HEK293 (cell line): ENCODE data around the gene PKHD1.

Source experiments
- CTCF ChIA-PET: fragments of 350-600 bp; formaldehyde crosslinking; extraction: SDS; loops from one replicate; lab custom pipeline; 2021; ENCODE audit warnings: antibody characterized with exemption; lab: Yijun Ruan, JAX
- POLR2A ChIA-PET: fragments of 300-600 bp; formaldehyde crosslinking; extraction: SDS; loops from one replicate; lab custom pipeline; 2020; ENCODE audit warnings: antibody characterized with exemption, inconsistent platforms; lab: Yijun Ruan, JAX
- H3K27ac ChIP-seq: fragments of 200-500 bp; sonication (Bioruptor generic); 2 replicates; pipeline ENCODE4 v1.5.1; 2014; ENCODE audit warnings: low read depth, low read length, control low read depth, inconsistent platforms; ENCODE audit errors: extremely low read depth
- H3K36me3 ChIP-seq, 2 experiments: fragments of 200-500 bp in 1 of 2; sonication (Bioruptor generic) in 1 of 2; 1 replicate in 1 of 2; 2 replicates in 1 of 2; pipeline ENCODE4 v1.5.1; 2014 to 2017; ENCODE audit warnings: inconsistent platforms in 2 of 2, low read length in 2 of 2; ENCODE audit not compliant: control insufficient read depth in 2 of 2, insufficient read depth in 1 of 2
- H3K4me1 ChIP-seq: fragments of 200-500 bp; sonication (Bioruptor generic); 2 replicates; pipeline ENCODE4 v1.5.1; 2014; ENCODE audit warnings: mild to moderate bottlenecking, low read length, inconsistent platforms; ENCODE audit not compliant: control insufficient read depth, insufficient read depth
- H3K4me3 ChIP-seq: 2 replicates; pipeline ENCODE4 v1.5.1; 2011; ENCODE audit warnings: low read depth, mild to moderate bottlenecking, control low read depth, low read length, moderate library complexity
- H3K9me3 ChIP-seq: fragments of 200-500 bp; sonication (Bioruptor generic); 2 replicates; pipeline ENCODE4 v1.5.1; 2014; ENCODE audit warnings: low read depth, low read length, inconsistent platforms; ENCODE audit not compliant: control insufficient read depth, insufficient read depth
- BCL11B ChIP-seq: fragments of 450-650 bp; formaldehyde crosslinking; IDR thresholded peaks from 2 replicates; pipeline ENCODE4 v1.5.1; 2016; ENCODE audit warnings: low read depth, missing biosample characterization, missing genetic modification characterization
- EGR2 ChIP-seq: fragments of 450-650 bp; formaldehyde crosslinking; IDR thresholded peaks from 2 replicates; pipeline ENCODE4 v1.5.1; 2016; ENCODE audit warnings: low read depth, missing biosample characterization, missing genetic modification characterization
- GLIS1 ChIP-seq: fragments of 450-650 bp; formaldehyde crosslinking; IDR thresholded peaks from 2 replicates; pipeline ENCODE4 v1.5.1; 2016; ENCODE audit warnings: missing biosample characterization, missing genetic modification characterization
- GLIS2 ChIP-seq: fragments of 450-650 bp; formaldehyde crosslinking; IDR thresholded peaks from 2 replicates; pipeline ENCODE4 v1.5.1; 2016; ENCODE audit warnings: missing biosample characterization, missing genetic modification characterization
- IKZF3 ChIP-seq: fragments of 450-650 bp; IDR thresholded peaks from 2 replicates; pipeline ENCODE4 v1.5.0; 2018; ENCODE audit warnings: missing biosample characterization, mild to moderate bottlenecking, missing genetic modification characterization, moderate library complexity
- OSR2 ChIP-seq: fragments of 450-650 bp; formaldehyde crosslinking; IDR thresholded peaks from 2 replicates; pipeline ENCODE4 v1.5.1; 2016; ENCODE audit warnings: missing biosample characterization, missing genetic modification characterization
- PRDM10 ChIP-seq: fragments of 450-650 bp; formaldehyde crosslinking; IDR thresholded peaks from 2 replicates; pipeline ENCODE4 v1.5.1; 2016; ENCODE audit warnings: missing biosample characterization, missing genetic modification characterization
- RBAK ChIP-seq: fragments of 450-650 bp; formaldehyde crosslinking; IDR thresholded peaks from 2 replicates; pipeline ENCODE4 v1.5.1; 2016; ENCODE audit warnings: missing biosample characterization, missing genetic modification characterization
- REST ChIP-seq: fragments of 450-650 bp; formaldehyde crosslinking; IDR thresholded peaks from 2 replicates; pipeline ENCODE4 v1.5.1; 2016; ENCODE audit warnings: missing biosample characterization, missing genetic modification characterization
- SCRT1 ChIP-seq: fragments of 450-650 bp; formaldehyde crosslinking; IDR thresholded peaks from 2 replicates; pipeline ENCODE4 v1.5.1; 2016; ENCODE audit warnings: missing biosample characterization, missing genetic modification characterization, borderline replicate concordance
- SETDB1 ChIP-seq: IDR thresholded peaks from one replicate; pipeline ENCODE4 v1.6.1; 2017; ENCODE audit warnings: mild to moderate bottlenecking, low read length, moderate library complexity, mixed read lengths; ENCODE audit not compliant: insufficient read length
- SP2 ChIP-seq: fragments of 450-650 bp; formaldehyde crosslinking; IDR thresholded peaks from 2 replicates; pipeline ENCODE4 v1.5.1; 2016; ENCODE audit warnings: missing biosample characterization, missing genetic modification characterization
- SP7 ChIP-seq: fragments of 450-650 bp; formaldehyde crosslinking; IDR thresholded peaks from 2 replicates; pipeline ENCODE4 v1.5.1; 2016; ENCODE audit warnings: missing biosample characterization, missing genetic modification characterization
- WT1 ChIP-seq: fragments of 450-650 bp; formaldehyde crosslinking; IDR thresholded peaks from 2 replicates; pipeline ENCODE4 v1.5.1; 2016; ENCODE audit warnings: missing biosample characterization, missing genetic modification characterization
- ZFP41 ChIP-seq: fragments of 450-650 bp; formaldehyde crosslinking; IDR thresholded peaks from 2 replicates; pipeline ENCODE4 v1.5.1; 2016; ENCODE audit warnings: missing biosample characterization, missing genetic modification characterization, borderline replicate concordance
- ZFP69B ChIP-seq: fragments of 450-650 bp; formaldehyde crosslinking; IDR thresholded peaks from 2 replicates; pipeline ENCODE4 v1.5.1; 2016; ENCODE audit warnings: missing biosample characterization, missing genetic modification characterization
- ZNF133 ChIP-seq: fragments of 450-650 bp; formaldehyde crosslinking; IDR thresholded peaks from 2 replicates; pipeline ENCODE4 v1.5.1; 2016; ENCODE audit warnings: missing biosample characterization, missing genetic modification characterization
- ZNF138 ChIP-seq: fragments of 450-650 bp; formaldehyde crosslinking; IDR thresholded peaks from 2 replicates; pipeline ENCODE4 v1.5.1; 2016; ENCODE audit warnings: missing biosample characterization, missing genetic modification characterization, borderline replicate concordance
- ZNF169 ChIP-seq: fragments of 450-650 bp; formaldehyde crosslinking; IDR thresholded peaks from 2 replicates; pipeline ENCODE4 v1.5.1; 2016; ENCODE audit warnings: missing biosample characterization, missing genetic modification characterization
- ZNF174 ChIP-seq: fragments of 450-650 bp; formaldehyde crosslinking; IDR thresholded peaks from 2 replicates; pipeline ENCODE4 v1.5.0; 2017; ENCODE audit warnings: missing biosample characterization, mild to moderate bottlenecking, missing genetic modification characterization
- ZNF24 ChIP-seq: fragments of 450-650 bp; formaldehyde crosslinking; IDR thresholded peaks from 2 replicates; pipeline ENCODE4 v1.5.1; 2016; ENCODE audit warnings: missing biosample characterization, missing genetic modification characterization
- ZNF341 ChIP-seq: fragments of 450-650 bp; formaldehyde crosslinking; IDR thresholded peaks from 2 replicates; pipeline ENCODE4; 2016; ENCODE audit warnings: low read depth, missing biosample characterization, missing genetic modification characterization
- ZNF501 ChIP-seq: fragments of 450-650 bp; formaldehyde crosslinking; IDR thresholded peaks from 2 replicates; pipeline ENCODE4 v1.5.1; 2016; ENCODE audit warnings: missing biosample characterization, missing genetic modification characterization
- ZNF513 ChIP-seq: fragments of 450-650 bp; IDR thresholded peaks from 2 replicates; pipeline ENCODE4 v1.5.1; 2018; ENCODE audit warnings: missing biosample characterization, missing genetic modification characterization
- ZNF571 ChIP-seq: fragments of 450-650 bp; formaldehyde crosslinking; IDR thresholded peaks from 2 replicates; pipeline ENCODE4 v1.5.0; 2017; ENCODE audit warnings: missing biosample characterization, missing genetic modification characterization
- ZNF621 ChIP-seq: fragments of 450-650 bp; formaldehyde crosslinking; IDR thresholded peaks from 2 replicates; pipeline ENCODE4 v1.5.1; 2017; ENCODE audit warnings: missing biosample characterization, missing genetic modification characterization
- ZNF624 ChIP-seq: fragments of 450-650 bp; formaldehyde crosslinking; IDR thresholded peaks from 2 replicates; pipeline ENCODE4 v1.5.1; 2017; ENCODE audit warnings: missing biosample characterization, missing genetic modification characterization
- ZNF654 ChIP-seq: fragments of 450-650 bp; formaldehyde crosslinking; IDR thresholded peaks from 2 replicates; pipeline ENCODE4 v1.5.1; 2016; ENCODE audit warnings: low read depth, missing biosample characterization, missing genetic modification characterization
- ZNF660 ChIP-seq: fragments of 450-650 bp; IDR thresholded peaks from 2 replicates; pipeline ENCODE4 v1.5.1; 2018; ENCODE audit warnings: missing biosample characterization, mild to moderate bottlenecking, missing genetic modification characterization
- ZNF707 ChIP-seq: fragments of 450-650 bp; formaldehyde crosslinking; IDR thresholded peaks from 2 replicates; pipeline ENCODE4 v1.5.1; 2016; ENCODE audit warnings: missing biosample characterization, missing genetic modification characterization
- ZNF76 ChIP-seq: fragments of 450-650 bp; formaldehyde crosslinking; IDR thresholded peaks from 2 replicates; pipeline ENCODE4; 2016; ENCODE audit warnings: low read depth, missing biosample characterization, missing genetic modification characterization, borderline replicate concordance
- ZNF792 ChIP-seq: fragments of 450-650 bp; formaldehyde crosslinking; IDR thresholded peaks from 2 replicates; pipeline ENCODE4 v1.5.1; 2016; ENCODE audit warnings: missing biosample characterization, missing genetic modification characterization
- ZSCAN16 ChIP-seq: fragments of 450-650 bp; formaldehyde crosslinking; IDR thresholded peaks from 2 replicates; pipeline ENCODE4 v1.5.1; 2016; ENCODE audit warnings: missing biosample characterization, missing genetic modification characterization

Gene PKHD1

GRCh38 chr6:52104979-52105378, 17.6 kb upstream of the PKHD1 start:
- Histone ChIP-seq H3K36me3 (no peaks in the 10 kb centered on the region), H3K27ac (no peak overlapping the region), H3K9me3 (no peaks in the 10 kb centered on the region), H3K4me1 (peaks cover 23% of the 10 kb centered on the region), H3K4me3 (no peak overlapping the region)
- no peak for TF ChIP-seq PRDM10 (tag by site-specific recombination)
- TF ChIP-seq SETDB1 = no peak
- no peak for TF ChIP-seq ZNF621 (tag by site-specific recombination)
- no peak for TF ChIP-seq ZNF133
- no peak for TF ChIP-seq BCL11B (tag by site-specific recombination)
- no peak for TF ChIP-seq ZSCAN16
- TF ChIP-seq ZNF138 = no peak
- TF ChIP-seq ZNF24 = no peak
- TF ChIP-seq ZNF76 = no peak
- TF ChIP-seq IKZF3 (tag by site-specific recombination) = no peak
- no peak for TF ChIP-seq SP2
- TF ChIP-seq ZNF707 (tag by site-specific recombination) = no peak
- no peak for TF ChIP-seq ZNF174 (tag by site-specific recombination)
- no peak for TF ChIP-seq GLIS2 (tag by site-specific recombination)
- TF ChIP-seq ZNF792 = no peak
- no peak for TF ChIP-seq ZFP69B
- TF ChIP-seq RBAK = no peak
- no peak for TF ChIP-seq REST (tag by site-specific recombination)
- ChIA-PET POLR2A (no interaction called here), CTCF (no interaction called here)

GRCh38 chr6:52103623-52104022, 16.2 kb upstream of the PKHD1 start:
- CTCF ChIA-PET = interaction anchor here (1.1 kb wide), 1 partner anchor 17 kb away, joined by 3 read pairs; no protein-coding TSS in a partner anchor
- POLR2A ChIA-PET = no interaction called here
- no peak overlapping the region for H3K4me3 ChIP-seq
- TF ChIP-seq SCRT1 (no peak), ZNF169 (no peak), ZNF341 (tag by site-specific recombination) (no peak), WT1 (no peak), ZNF660 (no peak), OSR2 (tag by site-specific recombination) (no peak), SP7 (tag by site-specific recombination) (no peak), ZNF571 (tag by site-specific recombination) (no peak), GLIS1 (no peak), ZNF654 (tag by site-specific recombination) (no peak), ZNF513 (tag by site-specific recombination) (no peak), ZFP41 (tag by site-specific recombination) (no peak), EGR2 (tag by site-specific recombination) (no peak), ZNF624 (no peak), ZNF501 (tag by site-specific recombination) (no peak)

More at GRCh38 chr6:52103623-52104022, 16.2 kb upstream of the PKHD1 start:
- Histone ChIP-seq H3K36me3 (no peaks in the 10 kb centered on the region), H3K27ac (no peak overlapping the region), H3K4me1 (peaks cover 19% of the 10 kb centered on the region; the same call in 1 of the 2 replicates), H3K9me3 (no peaks in the 10 kb centered on the region)
